GM12891 (cell line): ENCODE measurements around the gene CPA4.

ENCODE experiments used
- PAX5 ChIP-seq: IDR thresholded peaks from 2 replicates; pipeline ENCODE4 v1.6.1; 2011; ENCODE audit warnings: low read length, moderate library complexity, mild to moderate bottlenecking; ENCODE audit not compliant: insufficient read depth, severe bottlenecking
- POLR2A ChIP-seq: IDR thresholded peaks from 2 replicates; pipeline ENCODE4 v1.6.1; 2011; ENCODE audit warnings: low read depth, low read length, control low read depth
- POU2F2 ChIP-seq: IDR thresholded peaks from 2 replicates; pipeline ENCODE4 v1.6.1; 2011; ENCODE audit warnings: low read depth, mild to moderate bottlenecking, control low read depth, low read length, moderate library complexity
- TAF1 ChIP-seq: IDR thresholded peaks from 2 replicates; pipeline ENCODE4 v1.6.1; 2011; ENCODE audit warnings: low read depth, low read length, control low read depth

GRCh38 chr7:130342701-130343380, 49.9 kb downstream of the CPA4 start:
- TF ChIP-seq POLR2A (no peak), POU2F2 (no peak), TAF1 (no peak), PAX5 (no peak)
